ENCODE measurements around the gene ASTN2. TPM values are rescaled to one million over a fixed set of nuclear protein-coding genes. Genes with fewer than 3 reads are reported as not detected.
"Not testable (repeated sequence)": the region's sequence is repeated elsewhere in the genome, so short reads cannot be mapped to it uniquely, and the experiment has no call there.

The ASTN2 gene
- total RNA-seq, 2 experiments from 2014 or later = 5.2 to 6.0 TPM

DNA sequence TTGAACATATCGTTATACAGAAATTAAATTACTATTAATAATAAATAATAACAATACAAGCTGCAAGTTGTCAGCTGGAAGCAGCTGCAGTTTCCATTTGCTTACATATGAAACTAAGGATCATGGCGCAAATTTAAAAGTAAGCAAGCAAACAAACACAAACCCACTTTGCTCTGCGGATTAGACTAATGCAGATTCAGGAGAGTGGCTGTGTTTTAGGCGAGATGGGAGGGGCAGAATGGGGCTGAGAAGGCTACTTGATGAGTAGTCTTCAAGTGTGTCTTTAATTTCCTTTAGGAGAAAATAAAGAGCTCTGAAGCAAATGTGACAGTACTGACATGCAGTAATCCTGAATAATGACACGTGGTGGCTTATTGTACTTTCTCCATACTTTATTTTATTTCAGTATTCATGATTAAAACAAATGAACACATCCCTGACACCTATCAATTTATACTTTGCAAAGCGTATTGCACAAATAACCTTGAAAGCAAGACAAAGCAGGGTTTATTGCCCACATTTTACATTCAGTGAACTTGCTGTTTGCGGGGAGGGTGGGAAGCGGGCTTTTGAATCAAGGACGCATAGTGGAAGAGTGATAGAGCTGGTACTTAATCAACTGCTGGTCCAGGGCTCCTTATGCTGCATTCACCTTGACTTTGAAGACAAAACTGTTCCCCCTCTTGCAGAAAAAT lies 949.1 kb downstream of the ASTN2 start:
- Mint-ChIP-seq H3K27me3 (no peaks in the 10 kb centered on the region), H3K4me3 (no peak overlapping the region), H3K9me3 (peaks cover 3% of the 10 kb centered on the region), H3K27ac (no peak overlapping the region), H3K36me3 (no peaks in the 10 kb centered on the region), H3K4me1 (peaks cover 4% of the 10 kb centered on the region)
- POLR2A ChIA-PET = no interaction called here
- ATAC-seq (ENCODE audit: low read depth) (no peak), DNase-seq (no peak)

DNA sequence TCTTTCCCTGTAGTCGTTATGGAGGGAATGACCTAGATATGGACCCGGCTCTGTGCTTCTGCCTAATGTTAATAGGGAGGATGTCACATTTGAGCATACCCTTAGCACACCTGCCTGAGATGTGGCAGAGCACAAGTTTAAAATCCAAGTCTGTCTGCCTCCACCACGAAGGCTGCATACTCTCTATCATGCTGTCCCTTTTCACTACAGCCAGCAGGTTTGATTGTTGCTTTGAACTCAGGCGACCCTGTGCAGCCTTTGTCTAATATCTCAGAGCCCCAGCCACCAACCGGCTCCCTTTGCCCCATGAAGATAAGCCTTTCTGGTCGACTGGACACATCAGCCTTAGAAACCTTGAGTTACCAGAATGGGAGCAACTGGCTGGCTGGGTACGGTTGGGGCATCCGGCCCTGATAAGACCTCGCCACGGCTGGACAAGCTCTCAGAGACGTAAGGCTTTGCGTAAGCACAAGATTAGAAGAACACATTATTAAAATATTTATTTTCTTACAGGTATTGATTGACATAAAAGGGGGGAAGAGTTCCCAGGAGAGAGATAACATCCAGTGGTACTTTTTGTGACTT lies 949.8 kb downstream of the ASTN2 start:
- no peak for ATAC-seq (ENCODE audit: low read depth)
- Mint-ChIP-seq H3K4me1 (peaks cover 4% of the 10 kb centered on the region), H3K9me3 (peaks cover 3% of the 10 kb centered on the region), H3K27ac (no peak overlapping the region), H3K4me3 (no peak overlapping the region), H3K36me3 (no peaks in the 10 kb centered on the region), H3K27me3 (no peaks in the 10 kb centered on the region)
- POLR2A ChIA-PET = no interaction called here
- DNase-seq = no peak

DNA sequence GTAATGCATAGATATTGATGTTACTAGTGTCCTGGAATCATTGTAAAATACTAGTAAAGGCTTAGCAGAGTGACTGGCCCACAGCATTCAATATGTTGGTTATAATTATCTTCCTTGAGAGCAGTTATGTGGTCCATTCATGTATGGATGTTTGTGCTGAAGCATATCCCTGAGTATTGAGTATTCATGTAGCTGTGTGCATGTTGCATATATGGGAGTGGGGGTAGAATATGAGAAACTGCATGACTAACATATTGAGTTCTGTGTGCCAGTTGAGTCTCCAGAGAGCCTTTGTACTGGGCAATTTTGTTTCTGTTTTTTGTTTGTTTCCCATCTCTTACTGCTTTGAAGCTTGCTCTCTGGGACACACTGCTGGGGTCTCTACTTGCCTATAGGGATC lies 950.4 kb downstream of the ASTN2 start:
- H3K36me3 Mint-ChIP-seq = no peaks in the 10 kb centered on the region
- DNase-seq = no peak
- H3K4me1 Mint-ChIP-seq = peaks cover 4% of the 10 kb centered on the region
- no peak overlapping the region for H3K4me3 Mint-ChIP-seq
- H3K9me3 Mint-ChIP-seq = peaks cover 3% of the 10 kb centered on the region
- ATAC-seq (ENCODE audit: low read depth) = no peak
- no peaks in the 10 kb centered on the region for H3K27me3 Mint-ChIP-seq
- POLR2A ChIA-PET = no interaction called here
- H3K27ac Mint-ChIP-seq = no peak overlapping the region

DNA sequence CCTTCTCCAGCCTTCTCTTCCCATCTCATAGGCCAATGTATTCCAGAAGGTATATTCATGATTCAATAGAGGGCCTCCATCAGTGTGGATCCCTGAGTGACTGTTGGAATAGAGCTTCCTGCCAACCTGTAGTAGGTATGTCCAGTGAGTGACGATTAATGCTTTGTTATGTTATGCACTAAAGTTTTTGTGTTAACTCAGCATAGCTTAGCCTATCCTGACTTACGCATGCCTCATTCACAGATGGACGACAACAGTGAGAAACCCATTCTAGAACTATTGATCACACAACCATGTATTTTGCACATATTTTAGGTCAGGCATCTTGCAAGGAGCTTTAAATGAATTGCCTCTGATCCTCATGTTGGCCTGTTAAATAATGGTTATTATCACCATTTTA lies 953.2 kb downstream of the ASTN2 start:
- Mint-ChIP-seq H3K36me3 (no peaks in the 10 kb centered on the region), H3K27ac (no peak overlapping the region), H3K4me1 (no peaks in the 10 kb centered on the region), H3K4me3 (no peak overlapping the region), H3K27me3 (no peaks in the 10 kb centered on the region), H3K9me3 (peaks cover 5% of the 10 kb centered on the region)
- ATAC-seq (ENCODE audit: low read depth) = no peak
- POLR2A ChIA-PET = no interaction called here
- DNase-seq = no peak

DNA sequence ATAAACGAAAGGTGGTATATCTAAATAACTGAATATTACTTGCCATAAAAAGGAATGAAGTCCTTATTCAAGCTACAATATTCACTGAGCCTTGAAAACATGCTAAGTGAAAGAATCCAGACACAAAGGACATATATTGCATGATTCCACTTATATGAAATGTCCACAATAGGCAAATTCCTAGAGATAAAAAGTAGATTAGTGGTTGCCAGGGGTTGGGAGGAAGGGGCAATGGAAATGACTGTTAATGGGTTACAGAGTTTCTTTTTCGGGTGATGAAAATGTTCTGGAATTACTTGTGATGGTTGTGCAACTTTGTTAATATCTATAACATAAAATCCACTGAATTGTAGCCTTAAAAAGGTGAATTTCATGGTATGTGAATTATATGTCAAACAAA lies 954.8 kb downstream of the ASTN2 start:
- no peak overlapping the region for H3K27ac Mint-ChIP-seq
- H3K4me3 Mint-ChIP-seq = no peak overlapping the region
- H3K36me3 Mint-ChIP-seq = no peaks in the 10 kb centered on the region
- no peak for DNase-seq
- POLR2A ChIA-PET = no interaction called here
- no peaks in the 10 kb centered on the region for H3K27me3 Mint-ChIP-seq
- no peak for ATAC-seq (ENCODE audit: low read depth)
- peaks cover 7% of the 10 kb centered on the region for H3K9me3 Mint-ChIP-seq
- no peaks in the 10 kb centered on the region for H3K4me1 Mint-ChIP-seq

DNA sequence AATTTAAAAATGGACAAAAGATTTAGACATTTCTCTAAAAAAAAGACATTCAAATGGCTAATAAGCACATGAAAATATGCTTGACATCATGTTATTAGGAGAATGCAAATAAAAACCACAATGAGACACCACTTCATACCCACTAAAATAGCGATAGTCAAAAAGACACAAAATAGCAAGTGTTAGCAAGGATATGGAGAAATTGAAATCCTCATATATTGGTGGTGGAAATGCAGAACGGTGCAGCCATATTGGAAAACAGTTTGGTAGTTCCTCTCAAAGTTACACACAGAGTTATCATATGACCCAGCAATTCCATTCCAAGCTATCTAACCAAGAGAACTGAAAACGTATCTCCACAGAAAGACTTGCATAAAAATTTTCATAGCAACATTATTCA lies 955.3 kb downstream of the ASTN2 start:
- Mint-ChIP-seq H3K9me3 (peaks cover 7% of the 10 kb centered on the region), H3K27ac (no peak overlapping the region), H3K4me1 (no peaks in the 10 kb centered on the region), H3K27me3 (no peaks in the 10 kb centered on the region), H3K4me3 (no peak overlapping the region), H3K36me3 (no peaks in the 10 kb centered on the region)
- POLR2A ChIA-PET = no interaction called here
- DNase-seq (no peak), ATAC-seq (ENCODE audit: low read depth) (no peak)

DNA sequence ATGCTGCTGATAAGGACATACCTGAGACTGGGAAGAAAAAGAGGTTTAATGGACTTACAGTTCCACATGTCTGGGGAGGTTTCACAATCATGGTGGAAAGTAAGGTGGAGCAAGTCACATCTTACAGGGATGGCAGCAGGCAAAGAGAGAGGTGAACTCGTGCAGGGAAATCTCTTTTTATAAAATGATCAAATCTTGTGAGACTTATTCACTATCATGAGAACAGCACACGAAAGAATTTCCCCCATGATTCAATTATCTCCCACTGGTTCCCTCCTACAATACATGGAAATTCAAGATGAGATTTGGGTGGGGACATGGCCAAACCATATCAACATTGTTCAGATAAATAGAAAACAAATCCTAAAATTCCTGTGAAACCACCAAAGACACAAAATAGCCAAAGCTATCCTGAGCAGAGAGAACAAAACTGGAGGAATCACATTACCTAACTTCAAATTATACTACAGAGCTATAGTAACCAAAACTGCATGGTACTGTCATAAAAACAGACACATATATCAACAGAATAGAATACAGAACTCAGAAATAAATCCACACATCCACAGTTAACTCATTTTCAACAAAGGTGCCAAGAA lies 958.3 kb downstream of the ASTN2 start:
- Mint-ChIP-seq H3K9me3 (peaks cover 4% of the 10 kb centered on the region), H3K27me3 (no peaks in the 10 kb centered on the region), H3K36me3 (no peaks in the 10 kb centered on the region), H3K4me1 (no peaks in the 10 kb centered on the region), H3K4me3 (no peak overlapping the region), H3K27ac (no peak overlapping the region)
- POLR2A ChIA-PET = no interaction called here
- DNase-seq = no peak
- no peak for ATAC-seq (ENCODE audit: low read depth)

DNA sequence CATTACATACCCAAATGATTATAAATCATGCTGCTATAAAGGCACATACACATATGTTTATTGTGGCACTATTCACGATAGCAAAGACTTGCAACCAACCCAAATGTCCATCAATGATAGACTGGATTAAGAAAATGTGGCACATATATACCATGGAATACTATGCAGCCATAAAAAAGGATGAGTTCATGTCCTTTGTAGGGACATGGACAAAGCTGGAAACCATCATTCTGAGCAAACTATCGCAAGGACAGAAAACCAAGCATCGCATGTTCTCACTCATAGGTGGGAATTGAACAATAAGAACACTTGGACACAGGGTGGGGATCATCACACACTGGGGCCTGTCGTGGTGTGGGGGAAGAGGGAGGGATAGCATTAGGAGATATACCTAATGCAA lies 960.3 kb downstream of the ASTN2 start:
- H3K4me1 Mint-ChIP-seq; H3K9me3 Mint-ChIP-seq; H3K36me3 Mint-ChIP-seq; DNase-seq; H3K27me3 Mint-ChIP-seq; H3K27ac Mint-ChIP-seq; H3K4me3 Mint-ChIP-seq; POLR2A ChIA-PET; ATAC-seq (ENCODE audit: low read depth): not testable (repeated sequence)

DNA sequence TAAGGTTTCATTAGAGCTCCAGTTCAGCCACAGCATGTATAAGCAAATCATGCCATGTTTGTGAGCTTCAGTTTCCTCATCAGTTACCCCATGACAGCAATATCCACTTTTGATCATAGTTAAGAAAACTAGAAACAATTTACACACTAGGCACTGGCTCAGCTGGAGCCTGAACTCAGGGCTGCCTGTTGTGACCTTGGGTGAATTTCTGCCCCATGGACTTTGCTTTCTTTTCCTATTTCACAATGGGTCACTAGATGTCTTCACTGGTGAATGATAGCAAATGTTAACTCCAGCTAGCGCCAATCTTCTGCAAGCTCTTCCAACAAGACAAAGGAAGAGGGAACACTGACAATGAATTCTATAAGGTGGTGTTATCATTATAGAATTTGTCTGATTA lies 961.1 kb downstream of the ASTN2 start:
- Mint-ChIP-seq H3K4me3 (no peak overlapping the region), H3K9me3 (peaks cover 4% of the 10 kb centered on the region), H3K36me3 (no peaks in the 10 kb centered on the region), H3K4me1 (no peaks in the 10 kb centered on the region), H3K27ac (no peak overlapping the region), H3K27me3 (no peaks in the 10 kb centered on the region)
- POLR2A ChIA-PET = no interaction called here
- DNase-seq = no peak
- no peak for ATAC-seq (ENCODE audit: low read depth)

DNA sequence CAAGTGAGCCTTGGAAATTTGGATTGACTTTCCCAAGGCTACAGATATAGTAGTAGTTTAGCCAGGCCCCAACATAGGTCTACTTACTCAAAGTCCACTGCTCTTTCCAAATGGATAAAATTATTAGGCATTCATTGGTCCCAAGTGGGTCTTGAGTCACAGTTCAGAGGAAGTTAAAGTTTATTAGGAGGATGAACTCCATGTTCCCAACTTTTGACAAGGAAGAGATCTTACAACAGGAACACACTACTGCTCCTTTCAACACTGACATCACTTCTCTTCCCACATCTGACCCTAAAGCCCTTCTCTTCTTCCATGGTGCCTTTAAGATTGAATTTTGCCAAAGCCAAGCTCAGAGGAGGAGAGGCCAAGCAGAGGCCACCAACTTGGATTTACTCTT lies 962.2 kb downstream of the ASTN2 start:
- H3K27ac Mint-ChIP-seq = no peak overlapping the region
- DNase-seq = no peak
- ATAC-seq (ENCODE audit: low read depth) = no peak
- H3K27me3 Mint-ChIP-seq = no peaks in the 10 kb centered on the region
- H3K4me3 Mint-ChIP-seq = no peak overlapping the region
- no peaks in the 10 kb centered on the region for H3K4me1 Mint-ChIP-seq
- peaks cover 3% of the 10 kb centered on the region for H3K9me3 Mint-ChIP-seq
- POLR2A ChIA-PET = no interaction called here
- H3K36me3 Mint-ChIP-seq = no peaks in the 10 kb centered on the region

DNA sequence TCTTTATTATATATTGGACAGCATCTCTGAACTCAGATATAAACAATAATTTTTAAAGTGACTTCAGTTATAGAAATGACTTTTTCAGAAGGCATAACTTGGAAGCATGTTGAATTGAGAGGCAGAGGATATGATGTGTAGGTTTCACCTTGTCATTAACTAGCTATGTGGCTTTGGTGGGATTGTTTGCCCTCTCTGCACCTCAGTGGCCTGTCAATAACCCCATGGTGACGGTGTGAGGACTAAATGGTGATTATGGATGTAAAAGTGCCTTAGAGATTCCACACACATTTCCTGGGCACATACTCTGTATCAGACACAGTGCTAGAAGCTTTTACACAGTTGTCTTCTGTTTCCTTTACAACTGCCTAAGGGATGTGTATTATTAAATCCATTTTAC lies 962.6 kb downstream of the ASTN2 start:
- Mint-ChIP-seq H3K27me3 (no peaks in the 10 kb centered on the region), H3K4me1 (no peaks in the 10 kb centered on the region), H3K9me3 (peaks cover 3% of the 10 kb centered on the region), H3K4me3 (no peak overlapping the region), H3K36me3 (no peaks in the 10 kb centered on the region), H3K27ac (no peak overlapping the region)
- ATAC-seq (ENCODE audit: low read depth) (no peak), DNase-seq (no peak)
- POLR2A ChIA-PET = no interaction called here

DNA sequence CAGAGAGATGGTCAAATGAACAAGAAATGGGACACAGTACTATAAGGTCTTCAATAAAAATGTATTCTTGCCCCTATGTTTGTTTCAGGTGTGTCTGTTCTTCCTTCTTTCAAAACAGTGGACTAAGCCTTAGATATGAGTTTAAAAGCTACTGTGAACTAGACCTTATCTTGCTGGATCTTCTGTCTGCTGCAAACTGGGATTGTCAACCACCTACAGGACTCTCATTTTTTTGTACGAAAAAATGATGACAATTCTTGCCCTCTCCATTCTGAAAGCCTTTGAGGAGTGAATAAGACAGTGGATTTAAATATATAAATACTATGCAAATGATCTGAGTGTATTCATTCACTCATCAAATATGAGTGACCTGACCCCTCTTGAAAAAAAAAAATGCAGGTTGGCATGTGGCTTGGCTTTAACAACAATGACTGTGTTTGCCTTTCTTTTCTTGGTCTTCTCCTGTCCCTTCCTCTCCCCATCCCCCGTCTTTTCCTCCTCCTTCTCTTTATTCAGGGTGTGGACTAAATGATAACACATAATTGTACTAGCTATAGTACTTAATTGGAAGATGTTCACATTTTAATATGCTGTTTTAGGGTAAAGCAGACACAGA lies 963.2 kb downstream of the ASTN2 start:
- no peak for DNase-seq
- peaks cover 2% of the 10 kb centered on the region for H3K9me3 Mint-ChIP-seq
- no peaks in the 10 kb centered on the region for H3K4me1 Mint-ChIP-seq
- H3K27me3 Mint-ChIP-seq = no peaks in the 10 kb centered on the region
- H3K36me3 Mint-ChIP-seq = no peaks in the 10 kb centered on the region
- ATAC-seq (ENCODE audit: low read depth) = no peak
- POLR2A ChIA-PET = no interaction called here
- no peak overlapping the region for H3K27ac Mint-ChIP-seq
- no peak overlapping the region for H3K4me3 Mint-ChIP-seq

DNA sequence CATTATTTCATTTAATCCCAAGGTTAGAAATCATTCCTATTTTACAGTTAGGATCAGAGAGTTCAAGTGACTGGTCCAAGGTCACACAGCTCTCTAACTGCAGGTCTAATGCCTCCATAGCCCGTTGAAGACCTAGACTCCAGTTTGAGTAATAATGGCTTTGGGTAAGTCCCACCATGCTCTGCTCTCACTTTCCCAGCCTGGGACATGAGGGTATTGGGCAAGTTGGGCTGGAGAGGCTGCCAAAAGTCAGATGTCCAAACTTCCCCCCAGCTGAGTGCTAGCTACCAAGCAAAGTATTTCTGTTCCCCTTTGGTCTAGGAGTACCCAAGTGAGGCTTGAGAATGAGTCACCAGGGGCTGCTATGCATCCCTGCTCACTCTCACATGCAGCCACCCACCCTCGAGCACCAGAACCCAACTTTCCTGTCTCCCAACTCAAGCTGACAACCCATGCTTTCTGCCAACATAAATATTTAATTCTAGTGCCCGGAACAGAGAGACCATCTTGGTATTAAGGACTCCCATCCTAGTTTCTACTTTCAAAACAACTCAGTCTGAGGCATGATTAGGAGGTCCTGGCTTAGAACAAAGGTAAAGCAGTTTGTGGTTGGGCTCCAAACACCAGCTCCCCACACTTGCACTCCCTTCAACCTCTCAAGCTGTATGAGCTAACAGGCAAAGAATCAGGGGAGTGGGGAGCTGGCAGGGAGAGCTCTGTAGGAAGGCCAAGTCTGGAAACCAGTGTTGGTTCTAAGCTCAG lies 964.3 kb downstream of the ASTN2 start:
- POLR2A ChIA-PET = no interaction called here
- ATAC-seq (ENCODE audit: low read depth) = no peak
- Mint-ChIP-seq H3K9me3 (no peaks in the 10 kb centered on the region), H3K27me3 (no peaks in the 10 kb centered on the region), H3K27ac (no peak overlapping the region), H3K36me3 (no peaks in the 10 kb centered on the region), H3K4me3 (no peak overlapping the region), H3K4me1 (no peaks in the 10 kb centered on the region)
- no peak for DNase-seq

All from activated naive CD8-positive, alpha-beta T cell treated with anti-CD3 and anti-CD28 coated beads, Interleukin-2, amount 10 ng/mL, durations not matched to agents 7 days and 5 days (primary cell).